ENCODE results near the gene MMP2.

The MMP2 gene

GRCh38 chr16:55477736-55478135 lies 1.3 kb upstream of the MMP2 start:
- no peak overlapping the region for H3K27ac ChIP-seq (ENCODE audit: low read depth, low read length)
- no peak overlapping the region for H4K8ac ChIP-seq (ENCODE audit: low read depth, low read length)

GRCh38 chr16:55479430-55480140 lies 587 bp downstream of the MMP2 start:
- peak overlapping the region; percentile 90 for H2AK5ac ChIP-seq (ENCODE audit: low read length)
- H3K4me1 ChIP-seq (ENCODE audit: control insufficient read depth in 1 of 2, insufficient read depth in 2 of 2, low read length in 2 of 2), result peaks cover 20 to 28% of the 10 kb centered on the region in 2 experiments

More at GRCh38 chr16:55477736-55478135, 1.3 kb upstream of the MMP2 start:
- H3K18ac ChIP-seq (ENCODE audit: low read length), result peak overlapping the region; percentile 37
- no peak overlapping the region for H2AFZ ChIP-seq (ENCODE audit: insufficient read depth, low read length, poor library complexity)
- no peak overlapping the region for H4K12ac ChIP-seq (ENCODE audit: low read depth, low read length)
- peak overlapping the region; percentile 89 for H2BK120ac ChIP-seq (ENCODE audit: insufficient read depth, low read length, poor library complexity)
- peaks cover 23% of the 10 kb centered on the region for H3K79me2 ChIP-seq (ENCODE audit: control insufficient read depth, insufficient read depth, low read length, poor library complexity)
- H3K14ac ChIP-seq (ENCODE audit: low read length), result peak overlapping the region; percentile 97
- H3K4me2 ChIP-seq (ENCODE audit: low read length), result no peak overlapping the region
- peak overlapping the region; percentile 98 for H2BK12ac ChIP-seq (ENCODE audit: low read length)
- H3K4ac ChIP-seq (ENCODE audit: low read depth, low read length), result no peak overlapping the region
- peaks cover 20 to 31% of the 10 kb centered on the region in 2 experiments for H3K4me1 ChIP-seq (ENCODE audit: control insufficient read depth in 1 of 2, insufficient read depth in 2 of 2, low read length in 2 of 2)
- H2BK5ac ChIP-seq (ENCODE audit: low read depth, low read length, poor library complexity), result peak overlapping the region; percentile 68
- peaks cover 49% of the 10 kb centered on the region for H3K79me1 ChIP-seq (ENCODE audit: low read length)
- H4K91ac ChIP-seq (ENCODE audit: low read depth, low read length), result peak overlapping the region; percentile 97
- H2AK5ac ChIP-seq (ENCODE audit: low read length), result peak overlapping the region; percentile 57
- H3K23ac ChIP-seq (ENCODE audit: low read length), result no peak overlapping the region
- no peak for DNase-seq
- peaks cover 5 to 11% of the 10 kb centered on the region in 2 experiments for H3K36me3 ChIP-seq (ENCODE audit: control insufficient read depth in 1 of 2, insufficient read depth in 2 of 2, low read length in 2 of 2)
- WGBS (ENCODE audit: extremely low coverage, insufficient coverage, insufficient read length), result no CpG with 5 or more reads among the region's 3 CpGs
- H3K9ac ChIP-seq (ENCODE audit: low read length), result no peak overlapping the region
- no peaks in the 10 kb centered on the region for H3K9me3 ChIP-seq (ENCODE audit: insufficient read depth, low read depth, low read length)
- H3K27me3 ChIP-seq (ENCODE audit: insufficient read depth, low read length), result no peaks in the 10 kb centered on the region
- H3K4me3 ChIP-seq (ENCODE audit: low read depth, low read length), result no peak overlapping the region

GRCh38 chr16:55480228-55480655 lies 1.2 kb downstream of the MMP2 start:
- Histone ChIP-seq H3K79me2 (ENCODE audit: control insufficient read depth, insufficient read depth, low read length, poor library complexity) (peaks cover 23% of the 10 kb centered on the region), H3K23ac (ENCODE audit: low read length) (no peak overlapping the region), H2BK5ac (ENCODE audit: low read depth, low read length, poor library complexity) (peak overlapping the region; percentile 93), H2BK12ac (ENCODE audit: low read length) (peak overlapping the region; percentile 20), H3K4ac (ENCODE audit: low read depth, low read length) (peak overlapping the region; percentile 100), H3K27me3 (ENCODE audit: insufficient read depth, low read length) (no peaks in the 10 kb centered on the region), H3K4me3 (ENCODE audit: low read depth, low read length) (peak overlapping the region; percentile 98), H2AK5ac (ENCODE audit: low read length) (peak overlapping the region; percentile 10), H3K79me1 (ENCODE audit: low read length) (peaks cover 42% of the 10 kb centered on the region), H4K12ac (ENCODE audit: low read depth, low read length) (no peak overlapping the region), H3K18ac (ENCODE audit: low read length) (peak overlapping the region; percentile 98), H3K27ac (ENCODE audit: low read depth, low read length) (peak overlapping the region; percentile 96), H2BK120ac (ENCODE audit: insufficient read depth, low read length, poor library complexity) (peak overlapping the region; percentile 90), H3K14ac (ENCODE audit: low read length) (peak overlapping the region; percentile 90), H3K4me2 (ENCODE audit: low read length) (peak overlapping the region; percentile 82), H3K9me3 (ENCODE audit: insufficient read depth, low read depth, low read length) (no peaks in the 10 kb centered on the region), H4K8ac (ENCODE audit: low read depth, low read length) (peak overlapping the region; percentile 93), H4K91ac (ENCODE audit: low read depth, low read length) (peak overlapping the region; percentile 100), H3K36me3 (ENCODE audit: control insufficient read depth in 1 of 2, insufficient read depth in 2 of 2, low read length in 2 of 2) (peaks cover 26 to 36% of the 10 kb centered on the region in 2 experiments), H3K4me1 (ENCODE audit: control insufficient read depth in 1 of 2, insufficient read depth in 2 of 2, low read length in 2 of 2) (peaks cover 16 to 28% of the 10 kb centered on the region in 2 experiments), H2AFZ (ENCODE audit: insufficient read depth, low read length, poor library complexity) (no peak overlapping the region), H3K9ac (ENCODE audit: low read length) (peak overlapping the region; percentile 94)
- DNase-seq, result peak in 1 of 2 donors; percentile 36
- no CpG with 5 or more reads among the region's 25 CpGs for WGBS (ENCODE audit: extremely low coverage, insufficient coverage, insufficient read length)

More at GRCh38 chr16:55479430-55480140, 587 bp downstream of the MMP2 start:
- Histone ChIP-seq H3K79me1 (ENCODE audit: low read length) (peaks cover 46% of the 10 kb centered on the region), H3K4me2 (ENCODE audit: low read length) (peak overlapping the region; percentile 82), H3K18ac (ENCODE audit: low read length) (peak overlapping the region; percentile 98), H3K4me3 (ENCODE audit: low read depth, low read length) (peak overlapping the region; percentile 98), H4K12ac (ENCODE audit: low read depth, low read length) (peak overlapping the region; percentile 79), H3K14ac (ENCODE audit: low read length) (peak overlapping the region; percentile 90), H2BK12ac (ENCODE audit: low read length) (peak overlapping the region; percentile 80), H2BK120ac (ENCODE audit: insufficient read depth, low read length, poor library complexity) (peak overlapping the region; percentile 90), H4K91ac (ENCODE audit: low read depth, low read length) (peak overlapping the region; percentile 100), H3K9ac (ENCODE audit: low read length) (peak overlapping the region; percentile 94), H3K27me3 (ENCODE audit: insufficient read depth, low read length) (no peaks in the 10 kb centered on the region), H2BK5ac (ENCODE audit: low read depth, low read length, poor library complexity) (peak overlapping the region; percentile 93), H3K23ac (ENCODE audit: low read length) (no peak overlapping the region), H4K8ac (ENCODE audit: low read depth, low read length) (peak overlapping the region; percentile 93), H3K79me2 (ENCODE audit: control insufficient read depth, insufficient read depth, low read length, poor library complexity) (peaks cover 23% of the 10 kb centered on the region), H3K9me3 (ENCODE audit: insufficient read depth, low read depth, low read length) (no peaks in the 10 kb centered on the region), H3K36me3 (ENCODE audit: control insufficient read depth in 1 of 2, insufficient read depth in 2 of 2, low read length in 2 of 2) (peaks cover 20 to 29% of the 10 kb centered on the region in 2 experiments), H3K27ac (ENCODE audit: low read depth, low read length) (peak overlapping the region; percentile 96), H2AFZ (ENCODE audit: insufficient read depth, low read length, poor library complexity) (peak overlapping the region; percentile 92), H3K4ac (ENCODE audit: low read depth, low read length) (peak overlapping the region; percentile 100)
- no CpG with 5 or more reads among the region's 41 CpGs for WGBS (ENCODE audit: extremely low coverage, insufficient coverage, insufficient read length)
- DNase-seq, result peak in 1 of 2 donors; percentile 33

- Histone ChIP-seq H3K27me3 (ENCODE audit: insufficient read depth, low read length) (no peaks in the 10 kb centered on the region), H3K18ac (ENCODE audit: low read length) (no peak overlapping the region), H2AK5ac (ENCODE audit: low read length) (no peak overlapping the region), H2BK12ac (ENCODE audit: low read length) (no peak overlapping the region), H2BK120ac (ENCODE audit: insufficient read depth, low read length, poor library complexity) (no peak overlapping the region), H3K14ac (ENCODE audit: low read length) (no peak overlapping the region), H4K12ac (ENCODE audit: low read depth, low read length) (no peak overlapping the region), H3K79me1 (ENCODE audit: low read length) (peaks cover 36% of the 10 kb centered on the region), H2AFZ (ENCODE audit: insufficient read depth, low read length, poor library complexity) (no peak overlapping the region), H3K79me2 (ENCODE audit: control insufficient read depth, insufficient read depth, low read length, poor library complexity) (peaks cover 22% of the 10 kb centered on the region), H4K91ac (ENCODE audit: low read depth, low read length) (peak overlapping the region; percentile 100), H3K4ac (ENCODE audit: low read depth, low read length) (peak overlapping the region; percentile 100), H3K9ac (ENCODE audit: low read length) (peak overlapping the region; percentile 94), H3K23ac (ENCODE audit: low read length) (no peak overlapping the region), H3K4me1 (ENCODE audit: control insufficient read depth in 1 of 2, insufficient read depth in 2 of 2, low read length in 2 of 2) (peaks cover 11 to 21% of the 10 kb centered on the region in 2 experiments), H3K36me3 (ENCODE audit: control insufficient read depth in 1 of 2, insufficient read depth in 2 of 2, low read length in 2 of 2) (peaks cover 32 to 43% of the 10 kb centered on the region in 2 experiments), H3K27ac (ENCODE audit: low read depth, low read length) (peak overlapping the region; percentile 96), H3K9me3 (ENCODE audit: insufficient read depth, low read depth, low read length) (no peaks in the 10 kb centered on the region), H4K8ac (ENCODE audit: low read depth, low read length) (no peak overlapping the region), H2BK5ac (ENCODE audit: low read depth, low read length, poor library complexity) (no peak overlapping the region), H3K4me3 (ENCODE audit: low read depth, low read length) (peak overlapping the region; percentile 98), H3K4me2 (ENCODE audit: low read length) (peak overlapping the region; percentile 82)
- no peak for DNase-seq
- WGBS (ENCODE audit: extremely low coverage, insufficient coverage, insufficient read length), result no CpG with 5 or more reads among the region's 4 CpGs
These were observed 2.0 kb downstream of the MMP2 start for GRCh38 chr16:55481023-55481422.
